Measurements from ENCODE around the gene WASL. TPM values are rescaled to one million over a fixed set of nuclear protein-coding genes. Genes with fewer than 3 reads are reported as not detected.
A peak's percentile ranks its signal among the peaks of the same experiment; 100 is the strongest.

Gene WASL
- total RNA-seq, 1 experiment from 2014 or later = 12.1 TPM

DNA sequence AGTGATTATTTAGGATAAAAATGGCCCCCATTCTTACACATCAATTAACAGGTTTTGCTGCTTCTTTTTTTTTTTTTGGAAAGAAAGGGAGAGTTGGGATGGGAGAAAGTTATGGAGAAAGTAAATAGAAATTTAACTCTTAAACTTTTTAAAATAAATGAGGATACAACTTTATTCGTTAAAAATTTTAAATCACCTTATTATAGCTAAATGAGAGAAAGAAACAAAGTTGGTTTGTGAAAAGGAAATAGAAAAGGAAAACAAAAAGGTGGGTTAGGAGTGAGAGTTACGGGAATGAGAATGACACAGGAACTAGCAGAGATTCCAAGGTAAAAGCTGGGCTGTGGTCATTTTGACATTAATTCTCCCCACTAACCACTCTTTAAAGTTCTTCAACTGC lies 58.3 kb downstream of the WASL start:
- DNase-seq (ENCODE audit: low spot score) = no peak

DNA sequence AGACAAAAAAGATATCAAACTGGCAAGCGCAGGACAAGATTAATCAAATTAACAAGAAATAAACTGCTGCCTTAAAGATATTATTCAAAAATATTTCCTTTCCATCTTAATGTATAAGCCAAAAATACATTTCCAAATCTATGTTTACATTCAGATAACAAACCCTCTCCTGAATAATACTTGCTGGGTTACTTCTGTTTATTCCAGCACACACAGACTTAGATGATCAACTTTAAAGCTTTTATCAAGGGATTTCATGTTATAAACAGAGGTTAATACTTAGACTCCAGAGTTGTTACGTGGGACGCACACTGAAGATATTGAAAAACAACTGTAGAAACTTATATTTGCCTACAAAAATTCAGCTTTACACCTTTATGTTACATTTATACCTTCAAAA lies 59.6 kb downstream of the WASL start:
- DNase-seq (ENCODE audit: low spot score) = no peak

DNA sequence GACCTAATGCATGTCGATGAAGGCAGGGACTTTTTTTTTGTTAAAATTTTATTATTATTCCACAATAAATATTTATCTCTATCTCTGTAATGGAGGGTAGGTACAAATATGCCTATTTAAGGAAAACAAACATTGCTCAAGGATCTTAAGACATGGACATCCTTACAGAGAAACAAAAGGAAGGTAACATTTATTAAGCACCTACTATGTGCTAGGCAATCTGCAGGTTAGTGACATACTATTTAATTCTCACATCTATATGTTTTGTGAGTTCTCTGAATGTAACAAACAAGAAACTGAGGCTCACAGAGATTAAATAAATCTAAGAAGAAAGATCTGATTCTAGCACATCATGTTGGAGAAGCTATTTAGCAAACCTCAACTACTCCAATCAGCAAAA lies 61.1 kb downstream of the WASL start:
- DNase-seq (ENCODE audit: low spot score) = no peak

DNA sequence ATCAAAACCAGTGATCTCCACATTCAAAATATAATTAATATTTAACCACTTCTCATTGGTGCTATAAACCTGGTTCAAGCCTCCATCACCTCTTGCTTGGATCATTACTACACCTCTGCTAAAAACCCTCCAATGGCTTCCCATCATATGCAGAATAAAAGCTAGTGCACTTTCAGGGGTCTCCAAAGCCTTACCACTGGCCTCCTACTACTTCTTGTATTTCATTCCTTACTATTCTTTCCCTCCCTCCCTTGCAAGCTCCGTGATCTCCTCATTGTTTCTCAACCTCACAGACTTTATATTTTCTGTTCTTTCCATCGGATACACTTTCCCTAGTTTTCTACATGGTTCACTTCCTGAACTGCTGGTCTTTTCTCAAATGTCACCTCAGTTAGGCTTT lies 61.6 kb downstream of the WASL start:
- DNase-seq (ENCODE audit: low spot score) = no peak

DNA sequence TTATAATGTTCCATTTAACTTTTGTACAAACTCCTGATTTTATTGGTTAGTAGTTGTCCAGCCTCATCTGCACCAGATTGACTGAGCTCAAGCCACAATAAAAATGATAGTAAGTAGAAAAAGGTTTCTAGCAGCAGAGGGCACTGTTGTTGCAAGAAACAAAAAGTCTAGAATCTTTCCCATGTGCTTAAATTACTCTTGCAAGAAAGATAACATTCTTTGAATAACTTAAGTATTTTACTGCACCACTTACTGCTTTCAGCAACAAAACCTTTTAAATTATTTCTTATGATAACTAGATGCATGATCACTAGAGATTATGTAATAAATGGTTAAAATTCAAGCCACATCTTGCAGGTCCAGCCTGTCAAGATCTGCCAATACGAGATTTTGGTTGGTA lies 66.1 kb downstream of the WASL start:
- peak; percentile 67 for DNase-seq (ENCODE audit: low spot score)

DNA sequence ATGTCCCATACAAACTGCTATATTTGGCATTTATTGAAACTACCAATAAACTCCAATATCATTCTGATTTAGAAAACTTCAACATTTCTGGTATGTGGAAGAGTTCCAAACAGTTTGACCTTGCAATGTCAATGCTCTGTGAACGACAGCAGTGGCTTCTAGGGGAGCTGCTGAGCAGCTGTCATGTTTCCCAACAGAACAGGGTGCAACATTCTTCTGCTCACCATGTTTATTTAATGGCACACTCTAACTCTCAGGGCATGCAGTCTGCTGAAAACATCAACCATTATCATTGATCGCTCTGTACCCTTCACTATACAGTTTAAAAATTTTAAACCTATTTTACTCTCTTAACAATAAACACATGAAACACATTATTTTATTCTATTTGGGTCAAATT lies 67.2 kb downstream of the WASL start:
- no peak for DNase-seq (ENCODE audit: low spot score)

DNA sequence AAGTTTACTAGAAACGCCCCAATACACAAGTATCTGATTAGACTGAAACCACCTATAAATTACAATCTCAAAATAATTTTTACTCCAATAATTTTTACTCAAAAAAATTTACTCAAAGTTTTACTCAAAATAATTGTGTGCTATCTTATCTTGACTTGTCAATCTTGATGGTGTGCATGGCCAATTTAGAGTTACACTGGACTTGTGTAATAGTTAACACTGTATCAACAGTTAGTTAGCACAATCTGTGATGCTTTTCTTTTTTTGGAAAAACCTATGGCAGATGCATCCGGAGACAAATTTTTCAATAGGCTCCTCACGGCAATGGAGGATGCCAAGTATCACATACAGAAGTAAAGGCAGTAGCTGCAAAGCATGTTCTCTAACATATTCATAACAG lies 68.2 kb downstream of the WASL start:
- no peak for DNase-seq (ENCODE audit: low spot score)

DNA sequence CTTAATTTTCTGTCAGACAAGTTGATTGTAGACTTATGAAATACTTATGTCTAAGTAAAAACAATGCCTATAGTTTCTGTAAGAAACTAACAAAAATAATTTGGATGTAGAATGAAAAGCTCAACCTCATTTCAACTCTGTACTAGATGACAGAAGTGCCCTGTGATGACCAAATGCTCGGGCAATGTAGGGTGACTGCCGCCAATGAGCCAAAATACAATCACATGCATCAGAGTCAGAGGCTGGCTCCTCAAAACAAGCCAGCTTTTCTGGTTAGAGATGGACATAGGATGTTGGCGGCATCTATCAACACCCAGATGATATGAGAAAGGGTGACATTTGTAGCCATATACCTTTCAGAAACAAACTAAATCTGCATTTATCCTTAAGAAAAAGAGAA lies 69.2 kb downstream of the WASL start:
- no peak for DNase-seq (ENCODE audit: low spot score)

DNA sequence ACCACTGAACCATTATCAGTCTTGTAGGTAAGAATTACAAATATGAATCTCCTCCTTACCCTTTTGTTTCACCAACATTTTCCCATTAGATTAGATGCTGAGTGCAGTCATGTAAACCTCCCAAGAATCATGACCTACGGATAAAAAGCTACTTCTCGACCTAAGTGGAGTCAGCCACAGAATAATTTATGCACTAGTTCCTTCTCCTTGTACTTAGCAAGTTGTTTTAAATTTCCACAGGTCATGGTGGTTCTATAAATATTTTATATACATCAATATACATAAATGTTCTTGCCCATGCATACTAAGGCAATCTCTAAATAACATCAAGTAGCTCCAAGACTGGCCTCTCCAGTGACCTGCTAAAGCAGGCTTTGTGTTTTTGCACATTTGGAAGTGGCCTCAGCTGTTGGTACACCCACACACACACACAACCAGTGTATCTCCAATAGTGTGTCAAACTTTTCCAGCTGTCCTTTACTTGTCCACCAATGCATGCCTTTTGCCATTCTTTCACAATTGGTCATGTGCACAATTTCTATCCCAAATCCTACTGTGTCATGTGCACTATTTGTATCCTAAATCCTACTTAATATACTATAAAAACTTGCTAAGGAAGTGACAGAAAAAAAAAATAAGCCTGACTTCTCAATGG lies 71.6 kb downstream of the WASL start:
- no peak for DNase-seq (ENCODE audit: low spot score)

DNA sequence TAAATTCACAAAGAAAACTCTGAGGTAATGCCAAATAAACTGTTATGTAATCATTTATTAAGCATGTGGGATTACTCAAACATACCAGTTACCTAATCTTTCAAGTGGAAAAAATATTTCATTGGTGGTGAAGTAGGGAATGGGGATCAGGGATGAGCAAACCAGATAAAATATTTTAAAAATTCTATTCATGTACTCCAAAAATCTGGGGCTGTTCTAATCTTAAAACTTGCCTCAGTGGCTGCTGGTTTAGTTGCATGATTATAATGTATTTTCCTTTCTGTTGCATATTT lies 73.7 kb downstream of the WASL start:
- no peak for DNase-seq (ENCODE audit: low spot score)

DNA sequence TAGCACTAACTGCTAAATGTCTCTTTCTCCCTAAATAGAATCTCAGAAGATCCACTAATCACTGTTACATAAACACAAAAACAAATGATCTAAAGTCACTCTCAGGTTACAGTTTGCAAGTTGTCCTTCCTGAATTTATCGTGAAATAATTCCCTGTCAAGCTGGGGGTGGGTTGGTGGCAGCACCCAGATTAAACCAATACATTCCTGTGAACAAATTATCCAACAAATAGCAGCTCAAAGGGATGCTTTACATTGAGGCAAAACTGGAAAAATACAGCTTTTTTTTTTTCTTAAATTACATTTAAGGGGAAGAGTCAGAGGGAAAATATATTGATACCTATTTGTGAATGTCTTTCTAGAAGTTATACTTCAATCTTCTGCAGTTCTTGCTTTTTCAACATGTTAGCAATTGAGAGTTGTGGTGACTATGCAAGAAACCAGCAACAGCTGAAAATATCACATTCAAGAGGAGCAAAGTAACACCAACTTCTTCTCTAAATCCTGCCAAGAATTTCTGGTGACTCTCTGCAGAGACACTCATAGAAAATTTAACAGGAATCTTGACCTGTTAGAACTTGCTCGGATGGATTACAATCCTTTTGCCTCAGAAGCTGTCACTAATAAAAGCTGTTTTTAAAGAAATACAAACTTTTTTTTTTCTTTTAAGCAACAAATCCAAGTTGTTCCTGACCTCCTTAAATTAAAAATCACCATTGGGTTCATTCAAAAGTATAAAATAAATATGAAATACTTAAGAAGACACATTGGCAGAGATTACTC lies 74.2 kb downstream of the WASL start:
- no peak for DNase-seq (ENCODE audit: low spot score)

DNA sequence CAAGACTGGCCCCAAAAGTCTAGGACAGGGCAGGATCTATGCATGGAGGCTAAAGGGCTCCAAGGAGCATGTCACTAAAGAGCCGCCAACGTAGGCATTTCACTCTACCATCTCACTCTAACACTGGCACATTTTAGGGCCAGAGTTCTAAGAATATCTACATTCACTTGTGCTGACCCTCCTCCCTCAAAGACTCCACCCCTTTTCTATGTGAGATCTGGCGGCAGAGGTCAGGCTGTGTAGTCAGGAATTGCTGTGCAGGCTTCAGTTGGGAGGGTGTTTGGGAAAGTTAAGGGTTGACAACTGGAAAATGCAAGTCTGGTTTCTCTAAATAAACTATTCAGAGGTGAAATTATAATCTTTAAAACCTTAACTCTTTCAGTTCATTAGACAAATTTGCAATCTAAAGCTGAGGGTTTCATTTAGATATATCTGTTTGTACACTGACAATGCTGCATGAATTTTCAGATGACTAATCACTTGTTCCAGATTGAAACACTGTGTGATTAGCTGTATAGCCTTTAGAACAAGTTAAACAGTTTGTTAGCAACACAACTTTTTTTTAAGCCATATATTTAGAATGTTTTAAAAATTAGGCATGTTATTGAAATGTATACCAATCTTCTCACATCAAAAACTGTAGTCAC lies 74.9 kb downstream of the WASL start:
- DNase-seq (ENCODE audit: low spot score) = no peak

DNA sequence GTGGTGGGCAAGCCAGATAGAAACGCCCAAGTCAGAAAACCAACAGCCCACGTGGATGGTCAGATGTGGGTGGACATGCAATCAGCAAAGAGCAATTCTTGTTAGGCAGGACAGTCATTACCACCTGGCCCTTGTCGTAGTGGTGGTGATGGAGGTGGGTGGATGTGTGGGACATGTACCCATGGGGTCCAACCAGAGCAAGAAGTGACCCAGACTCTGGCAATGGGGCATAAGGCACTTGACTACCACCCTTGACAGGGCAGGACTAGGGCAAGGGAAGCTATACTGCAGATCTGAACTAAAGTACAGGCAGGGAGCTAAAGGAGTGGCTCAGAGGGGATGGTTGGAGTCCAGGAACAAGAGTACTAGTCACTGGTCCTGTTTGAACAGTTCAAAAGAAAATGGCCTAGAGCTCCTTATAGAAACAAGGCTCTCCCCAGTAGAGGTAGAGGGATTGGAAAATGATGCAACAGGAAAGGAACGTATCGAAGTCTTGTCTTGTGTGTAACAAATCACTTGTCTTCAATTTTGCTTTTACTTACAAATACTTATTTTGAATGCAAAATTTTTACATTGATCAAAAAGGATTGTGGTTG lies 75.6 kb downstream of the WASL start:
- DNase-seq (ENCODE audit: low spot score) = no peak

DNA sequence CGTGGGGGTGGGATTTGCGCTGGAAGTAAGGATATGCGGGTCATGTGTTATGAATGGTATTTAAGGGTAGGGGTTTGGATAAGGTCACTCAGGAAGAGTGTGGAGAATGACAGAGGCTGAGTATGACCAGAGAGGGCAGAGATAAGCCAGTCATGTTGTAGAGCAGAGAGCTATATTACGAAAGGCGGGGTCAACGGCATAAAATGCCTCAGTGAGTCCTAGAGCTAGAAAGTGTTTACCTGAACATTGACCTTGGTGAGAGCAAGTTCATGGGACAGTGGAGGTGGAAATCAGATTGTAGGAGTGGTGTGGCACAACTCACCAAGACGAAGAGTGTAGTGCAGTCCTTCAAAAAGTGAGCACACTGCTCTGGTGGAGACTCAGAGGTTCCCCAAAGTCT lies 79.3 kb downstream of the WASL start:
- no peak for DNase-seq (ENCODE audit: low spot score)

DNA sequence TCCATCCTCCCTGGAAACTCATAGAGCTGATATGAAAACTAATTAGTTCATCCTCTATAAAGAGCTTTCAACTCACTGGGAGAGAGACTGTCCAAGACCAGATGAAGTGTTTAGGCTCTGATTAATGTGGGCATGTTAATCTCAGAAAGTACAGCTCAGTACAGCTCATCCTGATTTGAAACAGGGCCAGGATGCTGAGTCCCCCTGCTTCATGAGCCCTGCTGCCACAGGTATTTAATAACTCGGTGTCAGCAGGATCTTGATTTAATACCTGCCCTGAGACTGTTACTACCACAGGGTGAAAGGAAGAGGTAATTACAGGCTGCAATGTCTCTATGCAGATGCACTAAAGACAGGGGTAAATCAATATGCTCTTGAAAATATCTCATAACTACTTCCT lies 82.3 kb downstream of the WASL start:
- DNase-seq (ENCODE audit: low spot score) = peak; percentile 40

DNA sequence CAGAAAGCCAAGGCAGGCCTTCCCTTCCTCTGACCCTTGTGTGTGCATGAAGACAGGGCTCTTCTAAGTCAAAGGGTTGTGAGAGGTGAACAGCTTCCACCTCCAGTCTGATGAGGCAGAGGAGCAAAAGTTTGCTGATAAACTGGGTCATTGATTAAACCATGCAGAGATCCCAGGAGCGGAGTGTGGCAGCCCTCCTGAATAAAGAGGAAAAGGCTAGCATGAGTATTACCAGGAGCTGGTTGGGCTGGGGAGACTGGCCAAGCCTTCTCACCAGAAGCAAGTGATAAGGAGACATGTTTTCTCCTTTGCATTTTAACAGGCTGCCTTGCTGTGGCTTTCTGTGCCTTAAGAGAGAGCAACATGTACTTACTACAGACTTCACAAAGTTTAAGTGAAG lies 82.9 kb downstream of the WASL start:
- DNase-seq (ENCODE audit: low spot score) = no peak

DNA sequence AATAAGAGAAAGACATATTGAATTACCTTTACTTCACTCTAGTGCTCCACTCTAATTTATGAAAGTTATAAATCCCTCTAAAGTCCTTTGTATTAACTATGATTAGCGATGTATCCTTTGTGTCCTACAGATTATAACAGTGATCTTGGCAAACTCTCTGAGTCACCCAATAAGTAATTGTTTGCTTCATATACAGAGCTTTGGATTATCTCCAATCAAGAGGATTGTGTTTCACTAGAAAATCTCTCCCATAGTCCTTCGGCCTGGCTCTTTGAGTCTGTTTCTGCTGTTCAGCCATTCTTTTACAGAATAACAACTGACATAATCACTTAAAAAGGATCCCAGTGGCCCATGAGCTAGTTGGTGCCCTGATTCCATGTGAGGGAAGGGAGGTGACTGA lies 83.6 kb downstream of the WASL start:
- no peak for DNase-seq (ENCODE audit: low spot score)

DNA sequence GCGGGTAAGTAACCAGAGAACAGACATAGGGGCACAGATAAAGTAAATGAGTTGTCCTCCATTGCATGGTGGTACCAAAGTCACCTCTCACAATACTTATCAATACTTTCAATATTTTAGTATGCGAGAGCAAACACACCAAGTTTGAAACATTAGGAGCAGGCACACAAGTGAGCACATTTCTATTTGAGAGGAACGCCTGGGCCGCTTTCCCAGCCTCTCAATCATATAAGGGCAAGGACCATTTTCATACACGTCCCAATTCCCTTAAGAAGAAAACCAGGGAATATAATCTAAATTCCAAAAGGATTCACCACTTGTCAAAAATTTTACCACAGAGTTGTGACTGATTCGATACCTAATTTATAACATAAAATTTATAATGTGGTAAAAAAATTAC lies 85.6 kb downstream of the WASL start:
- no peak for DNase-seq (ENCODE audit: low spot score)

DNA sequence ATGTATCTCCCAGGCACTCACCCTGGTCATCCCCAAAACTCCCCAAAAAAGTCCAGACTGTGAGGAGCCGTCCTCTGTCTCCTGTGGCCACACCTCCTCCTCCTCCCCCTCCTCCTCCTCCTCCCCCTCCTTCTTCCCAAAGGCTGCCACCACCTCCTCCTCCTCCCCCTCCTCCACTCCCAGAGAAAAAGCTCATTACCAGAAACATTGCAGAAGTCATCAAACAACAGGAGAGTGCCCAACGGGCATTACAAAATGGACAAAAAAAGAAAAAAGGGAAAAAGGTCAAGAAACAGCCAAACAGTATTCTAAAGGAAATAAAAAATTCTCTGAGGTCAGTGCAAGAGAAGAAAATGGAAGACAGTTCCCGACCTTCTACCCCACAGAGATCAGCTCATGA lies 86.0 kb downstream of the WASL start:
- no peak for DNase-seq (ENCODE audit: low spot score)

DNA sequence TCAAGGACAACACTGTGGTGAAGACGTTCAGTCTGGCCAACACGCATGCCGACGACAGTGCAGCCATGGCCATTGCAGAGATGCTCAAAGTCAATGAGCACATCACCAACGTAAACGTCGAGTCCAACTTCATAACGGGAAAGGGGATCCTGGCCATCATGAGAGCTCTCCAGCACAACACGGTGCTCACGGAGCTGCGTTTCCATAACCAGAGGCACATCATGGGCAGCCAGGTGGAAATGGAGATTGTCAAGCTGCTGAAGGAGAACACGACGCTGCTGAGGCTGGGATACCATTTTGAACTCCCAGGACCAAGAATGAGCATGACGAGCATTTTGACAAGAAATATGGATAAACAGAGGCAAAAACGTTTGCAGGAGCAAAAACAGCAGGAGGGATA lies 86.5 kb downstream of the WASL start:
- DNase-seq (ENCODE audit: low spot score) = no peak

DNA sequence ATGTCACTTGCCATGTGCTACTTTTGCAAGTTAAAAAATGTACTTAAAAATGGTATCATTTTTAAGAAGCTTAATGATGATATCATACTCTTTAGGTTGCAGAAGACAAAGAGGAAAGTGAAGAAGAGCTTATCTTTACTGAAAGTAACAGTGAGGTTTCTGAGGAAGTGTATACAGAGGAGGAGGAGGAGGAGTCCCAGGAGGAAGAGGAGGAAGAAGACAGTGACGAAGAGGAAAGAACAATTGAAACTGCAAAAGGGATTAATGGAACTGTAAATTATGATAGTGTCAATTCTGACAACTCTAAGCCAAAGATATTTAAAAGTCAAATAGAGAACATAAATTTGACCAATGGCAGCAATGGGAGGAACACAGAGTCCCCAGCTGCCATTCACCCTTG lies 87.0 kb downstream of the WASL start:
- no peak for DNase-seq (ENCODE audit: low spot score)

DNA sequence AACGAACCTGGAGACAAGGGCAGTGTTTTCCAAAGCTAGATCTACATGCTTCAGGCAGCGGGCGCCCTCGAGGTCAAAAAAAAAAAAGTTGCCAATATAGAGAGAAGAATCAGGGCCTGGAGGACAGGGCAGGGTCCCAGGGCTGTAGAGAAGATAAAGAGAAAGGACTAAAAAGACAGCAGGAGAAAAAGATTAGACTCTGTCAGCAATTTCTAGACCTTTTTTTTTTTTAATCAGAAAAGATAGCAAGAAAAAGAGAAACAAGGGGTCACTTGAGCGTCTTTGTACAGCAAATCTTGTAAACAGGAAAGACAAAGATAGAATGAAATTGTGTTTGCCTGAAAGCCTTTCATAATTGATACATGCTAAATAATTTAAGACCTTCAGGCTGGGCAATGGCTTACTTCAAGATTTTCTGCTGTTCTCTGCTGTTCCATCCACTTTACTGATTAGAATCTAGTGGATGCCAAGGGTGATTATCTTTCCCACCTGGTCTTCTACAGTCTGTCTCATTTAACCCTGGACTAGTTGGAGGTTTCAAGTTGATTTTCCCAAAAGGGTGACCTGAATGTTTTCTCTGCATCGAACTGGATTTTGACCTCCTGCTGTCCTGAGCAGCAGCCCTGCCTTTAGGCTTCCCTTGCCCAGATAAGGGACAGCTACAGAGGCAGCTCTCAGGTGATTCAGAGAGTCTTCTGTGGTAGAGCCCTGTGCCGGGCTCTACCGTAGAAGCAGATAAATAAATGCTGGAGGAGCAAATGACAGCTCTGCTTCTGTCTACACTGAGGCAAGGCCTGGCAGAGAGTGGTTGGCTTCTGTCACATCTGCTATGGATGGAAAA lies 88.1 kb downstream of the WASL start:
- no peak for DNase-seq (ENCODE audit: low spot score)

All from A172 (cell line).